Stimulated activated CD8-positive, alpha-beta memory T cell treated with anti-CD3 and anti-CD28 coated beads, Interleukin-7, amount 100 ng/mL, for 24 hours (primary cell): ENCODE data around the gene ENDOU.
"Not testable (repeated sequence)": the region's sequence is repeated elsewhere in the genome, so short reads cannot be mapped to it uniquely, and the experiment has no call there.

Source experiments
- DNase-seq: peaks from one replicate; pipeline ENCODE4 v3.0.0-alpha.2; 2020; ENCODE audit warnings: low read depth

The ENDOU gene

DNA sequence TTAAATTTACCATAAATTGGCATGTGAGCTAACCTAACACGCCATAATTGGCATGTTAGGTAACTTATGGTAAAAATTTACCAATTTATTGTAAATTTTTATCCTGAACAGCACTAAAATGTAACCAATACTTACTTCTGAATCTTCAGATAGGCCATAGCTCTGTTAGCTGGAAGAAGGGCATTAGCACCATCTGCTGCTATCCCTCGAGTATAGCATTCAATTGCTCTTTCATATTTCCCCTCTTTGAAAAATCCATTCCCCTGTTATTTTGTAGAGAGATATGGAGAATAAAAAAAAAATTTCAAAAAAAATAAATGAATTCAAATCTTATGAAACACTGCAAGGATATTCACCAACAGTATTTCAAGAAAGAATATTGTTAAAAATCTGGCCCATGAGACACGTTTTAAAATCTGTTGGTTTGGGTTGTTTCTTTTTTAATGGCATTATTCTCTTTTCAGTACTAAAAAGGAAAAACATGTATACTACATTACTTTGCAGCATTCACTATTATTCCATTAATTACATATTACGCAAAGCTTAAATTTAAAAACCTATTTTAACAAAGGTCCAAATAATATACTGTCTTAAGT is 38.5 kb downstream of the ENDOU start:
- no peak for DNase-seq

GRCh38 chr12:47679785-47680184 is 45.5 kb downstream of the ENDOU start:
- DNase-seq: no peak

GRCh38 chr12:47672068-47672467 is 53.2 kb downstream of the ENDOU start:
- DNase-seq: no peak

DNA sequence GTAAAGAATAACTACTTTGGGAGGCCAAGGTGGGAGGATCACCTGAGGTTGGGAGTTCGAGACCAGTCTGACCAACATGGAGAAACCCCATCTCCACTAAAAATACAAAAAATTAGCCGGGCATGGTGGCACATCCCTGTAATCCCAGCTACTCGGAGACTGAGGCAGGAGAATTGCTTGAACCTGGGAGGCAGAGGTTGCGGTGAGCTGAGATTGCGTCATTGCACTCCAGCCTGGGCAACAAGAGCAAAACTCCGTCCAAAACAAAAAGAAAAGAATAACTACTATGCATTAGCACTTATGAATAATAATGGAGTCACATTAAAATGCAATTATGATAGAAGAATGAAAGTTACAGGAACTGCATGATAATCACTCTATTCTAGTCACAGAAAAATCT is 57.4 kb downstream of the ENDOU start:
- not testable (repeated sequence) for DNase-seq
